IMR-90 (cell line): ENCODE data around the gene S100A6. TPM values are rescaled to one million over a fixed set of nuclear protein-coding genes. Genes with fewer than 3 reads are reported as not detected.

Source experiments
- ATAC-seq: fragments of 200-7000 bp; cut with Tn5 transposase; 2 replicates; pipeline ENCODE4 v1.9.1; 2020; ENCODE audit warnings: low read depth, mild to moderate bottlenecking, moderate library complexity
- BruUV-seq: library from RNA; stranded (reverse); fragments of 400-500 nt; replicated peaks from 2 replicates; lab custom pipeline; 2021; lab: Mats Ljungman, UMichigan
- CTCF ChIA-PET: fragments of 300-600 bp; formaldehyde crosslinking; extraction: SDS; loops from one replicate; lab custom pipeline; 2021; ENCODE audit warnings: antibody characterized with exemption; lab: Yijun Ruan, JAX
- POLR2A ChIA-PET: fragments of 300-600 bp; sonication (Branson Sonifier 250); formaldehyde crosslinking; loops from one replicate; lab custom pipeline; 2022; ENCODE audit warnings: antibody characterized with exemption; ENCODE audit not compliant: unreplicated experiment; lab: Charles Lee
- DNase-seq: peaks from one replicate; pipeline ENCODE4 v3.0.0; 2013
- H2AFZ ChIP-seq: replicated peaks from 2 replicates; pipeline ENCODE3; 2013; ENCODE audit warnings: low read length, mild to moderate bottlenecking; ENCODE audit not compliant: poor library complexity
- H2AK5ac ChIP-seq: 2 replicates; pipeline ENCODE4 v1.6.1; 2013; ENCODE audit warnings: low read depth, low read length, inconsistent platforms
- H2AK9ac ChIP-seq: replicated peaks from 2 replicates; pipeline ENCODE3; 2013; ENCODE audit warnings: mild to moderate bottlenecking, low read depth, low read length, moderate library complexity; ENCODE audit not compliant: poor library complexity
- H2BK120ac ChIP-seq: 2 replicates; pipeline ENCODE4 v1.6.1; 2013; ENCODE audit warnings: low read depth, low read length, inconsistent platforms
- H2BK15ac ChIP-seq: 3 replicates; pipeline ENCODE4 v1.6.1; 2013; ENCODE audit warnings: low read depth, low read length, inconsistent platforms
- H2BK20ac ChIP-seq: 2 replicates; pipeline ENCODE4 v1.6.1; 2013; ENCODE audit warnings: low read depth, mild to moderate bottlenecking, inconsistent platforms, low read length, moderate library complexity
- H2BK5ac ChIP-seq: 2 replicates; pipeline ENCODE4 v1.6.1; 2013; ENCODE audit warnings: mild to moderate bottlenecking, low read depth, low read length, inconsistent platforms; ENCODE audit not compliant: poor library complexity, severe bottlenecking
- H3K14ac ChIP-seq: replicated peaks from 2 replicates; pipeline ENCODE4 v1.6.1; 2013; ENCODE audit warnings: low read depth, low read length, inconsistent platforms
- H3K18ac ChIP-seq: 2 replicates; pipeline ENCODE4 v1.6.1; 2013; ENCODE audit warnings: low read depth, low read length, control low read depth
- H3K23ac ChIP-seq: 2 replicates; pipeline ENCODE4 v1.6.1; 2013; ENCODE audit warnings: low read depth, low read length, inconsistent platforms
- H3K27ac ChIP-seq: 2 replicates; pipeline ENCODE4 v1.5.1; 2013; ENCODE audit warnings: mild to moderate bottlenecking, control low read depth, low read length; ENCODE audit not compliant: insufficient read depth
- H3K27me3 ChIP-seq: 2 replicates; pipeline ENCODE4 v1.6.1; 2013; ENCODE audit warnings: low read length; ENCODE audit not compliant: control insufficient read depth, insufficient read depth
- H3K36me3 ChIP-seq: 2 replicates; pipeline ENCODE4 v1.6.1; 2013; ENCODE audit warnings: low read length, mixed read lengths; ENCODE audit not compliant: control insufficient read depth, insufficient read depth
- H3K4ac ChIP-seq: 2 replicates; pipeline ENCODE4 v1.6.1; 2013; ENCODE audit warnings: low read depth, low read length, inconsistent platforms
- H3K4me1 ChIP-seq: 2 replicates; pipeline ENCODE4 v1.6.1; 2013; ENCODE audit warnings: low read length, mixed read lengths; ENCODE audit not compliant: control insufficient read depth, insufficient read depth
- H3K4me2 ChIP-seq: 2 replicates; pipeline ENCODE4 v1.6.1; 2013; ENCODE audit warnings: low read depth, mild to moderate bottlenecking, control low read depth, low read length, moderate library complexity
- H3K4me3 ChIP-seq: 2 replicates; pipeline ENCODE4 v1.5.1; 2013; ENCODE audit warnings: low read depth, mild to moderate bottlenecking, control low read depth, low read length, moderate library complexity; ENCODE audit not compliant: insufficient read depth
- H3K56ac ChIP-seq: 2 replicates; pipeline ENCODE4 v1.6.1; 2013; ENCODE audit warnings: low read length, inconsistent platforms; ENCODE audit not compliant: insufficient read depth; ENCODE audit errors: extremely low read depth
- H3K79me1 ChIP-seq, 2 experiments: 2 replicates each; pipeline ENCODE4 v1.6.1; 2013; ENCODE audit warnings: low read length in 2 of 2, inconsistent platforms in 1 of 2, low read depth in 1 of 2
- H3K9ac ChIP-seq: 2 replicates; pipeline ENCODE4 v1.6.1; 2013; ENCODE audit warnings: low read depth, low read length, control low read depth
- H3K9me1 ChIP-seq: 2 replicates; pipeline ENCODE4 v1.6.1; 2013; ENCODE audit warnings: low read length, inconsistent platforms; ENCODE audit not compliant: insufficient read depth
- H3K9me3 ChIP-seq: 2 replicates; pipeline ENCODE4 v1.6.1; 2013; ENCODE audit warnings: low read length; ENCODE audit not compliant: control insufficient read depth, insufficient read depth
- H4K20me1 ChIP-seq: 2 replicates; pipeline ENCODE4 v1.6.1; 2013; ENCODE audit warnings: low read length, inconsistent platforms; ENCODE audit not compliant: insufficient read depth
- H4K5ac ChIP-seq: 2 replicates; pipeline ENCODE4 v1.6.1; 2013; ENCODE audit warnings: mild to moderate bottlenecking, low read depth, low read length, control low read depth
- H4K8ac ChIP-seq, 2 experiments: 2 replicates each; pipeline ENCODE4 v1.6.1; 2013; ENCODE audit warnings: low read depth in 2 of 2, low read length in 2 of 2, control low read depth in 1 of 2, inconsistent platforms in 1 of 2
- H4K91ac ChIP-seq: 2 replicates; pipeline ENCODE4 v1.6.1; 2013; ENCODE audit warnings: low read depth, low read length, inconsistent platforms; ENCODE audit not compliant: insufficient read depth
- BHLHE40 ChIP-seq: fragments of 150-350 bp; IDR thresholded peaks from 2 replicates; pipeline ENCODE4 v1.6.1; 2016; ENCODE audit warnings: mild to moderate bottlenecking, low read depth, low read length
- CEBPB ChIP-seq: IDR thresholded peaks from 2 replicates; pipeline ENCODE4 v1.6.1; 2012; ENCODE audit warnings: low read depth, low read length, improper control_type of control experiment
- CHD1 ChIP-seq: IDR thresholded peaks from 2 replicates; pipeline ENCODE4 v1.6.1; 2012; ENCODE audit warnings: low read depth, low read length, improper control_type of control experiment
- FOS ChIP-seq: fragments of 150-350 bp; IDR thresholded peaks from 2 replicates; pipeline ENCODE4 v1.6.1; 2016; ENCODE audit warnings: low read depth, low read length
- MAFK ChIP-seq: IDR thresholded peaks from 2 replicates; pipeline ENCODE4 v1.6.1; 2012; ENCODE audit warnings: low read depth, low read length, improper control_type of control experiment
- MAZ ChIP-seq: IDR thresholded peaks from 2 replicates; pipeline ENCODE4 v1.6.1; 2012; ENCODE audit warnings: low read depth, mild to moderate bottlenecking, low read length, improper control_type of control experiment, moderate library complexity, borderline replicate concordance
- MXI1 ChIP-seq: IDR thresholded peaks from 2 replicates; pipeline ENCODE4 v1.6.1; 2012; ENCODE audit warnings: low read depth, mild to moderate bottlenecking, low read length, moderate library complexity, borderline replicate concordance
- NFE2L2 ChIP-seq: fragments of 150-350 bp; IDR thresholded peaks from 2 replicates; pipeline ENCODE4 v1.6.1; 2016; ENCODE audit warnings: low read depth, mild to moderate bottlenecking, low read length
- POLR2A ChIP-seq: IDR thresholded peaks from 2 replicates; pipeline ENCODE4 v1.6.1; 2012; ENCODE audit warnings: mild to moderate bottlenecking, low read depth, low read length
- RAD21 ChIP-seq: IDR thresholded peaks from 2 replicates; pipeline ENCODE4 v1.6.1; 2012; ENCODE audit warnings: low read length, improper control_type of control experiment
- RCOR1 ChIP-seq: IDR thresholded peaks from 2 replicates; pipeline ENCODE4 v1.6.1; 2012; ENCODE audit warnings: mild to moderate bottlenecking, low read length, improper control_type of control experiment; ENCODE audit not compliant: insufficient replicate concordance
- RFX5 ChIP-seq: IDR thresholded peaks from 2 replicates; pipeline ENCODE4 v1.8.0; 2012; ENCODE audit warnings: low read depth, mild to moderate bottlenecking, low read length, moderate library complexity
- WGBS, 2 experiments: methylation state at CpG; one replicate each; pipeline versions ENCODE4 v1.1.5 to v1.1.7; 2013; ENCODE audit warnings: missing lambda C conversion rate in 2 of 2; ENCODE audit not compliant: insufficient read length in 1 of 2; ENCODE audit errors: extremely low coverage in 2 of 2; 5-methylcytosine and 5-hydroxymethylcytosine counted together
- dilution Hi-C: fragments of 300-500 bp; cut with HindIII; formaldehyde crosslinking; loops from one replicate; pipeline ENCODE4 v1.14.3; 2018; ENCODE audit warnings: low sequenced_read_pairs; ENCODE audit not compliant: unreplicated experiment
- in situ Hi-C: fragments of 300-500 bp; cut with MboI; formaldehyde crosslinking; loops from 3 replicates; pipeline ENCODE4 v1.14.3; 2019; ENCODE audit warnings: low sequenced_read_pairs, inconsistent platforms, mixed read lengths
- intact Hi-C: fragments of 100-400 bp; cut with micrococcal nuclease; formaldehyde crosslinking; loops from 2 replicates; pipeline ENCODE4 v1.10.0; 2022
- polyA plus RNA-seq, 3 experiments: library from polyadenylated mRNA; depleted of rRNA; stranded (reverse); fragments of >200 nt; gene quantifications; 2 replicates each; pipeline ENCODE4 v1.2.3, GENCODE V29; 2012; ENCODE audit warnings: low replicate concordance in 1 of 3
- total RNA-seq: library from RNA; depleted of rRNA; stranded (reverse); fragments of >200 nt; gene quantifications from 2 replicates; pipeline ENCODE4 v1.2.3, GENCODE V29; 2012
- TF ChIP-seq, protein P1 (sequence below): fragments of 150-350 bp; IDR thresholded peaks from 2 replicates; pipeline ENCODE4 v1.6.1; 2017; ENCODE audit warnings: mild to moderate bottlenecking, antibody characterized with exemption, low read length, low read depth
- TF ChIP-seq, protein P2 (sequence below): fragments of 150-350 bp; IDR thresholded peaks from 2 replicates; pipeline ENCODE4 v1.6.1; 2016; ENCODE audit warnings: low read depth, mild to moderate bottlenecking, low read length, moderate library complexity, borderline replicate concordance
- TF ChIP-seq, protein P3 (sequence below): conservative IDR thresholded peaks from 2 replicates; pipeline ENCODE4 v1.5.1; 2012; ENCODE audit warnings: mild to moderate bottlenecking, low read depth, low read length, improper control_type of control experiment

S100A6 gene
- total and polyA plus RNA-seq, 2 of the 4 experiments (the other 2 are of a cell fraction), result 373 to 1,755 TPM

DNA sequence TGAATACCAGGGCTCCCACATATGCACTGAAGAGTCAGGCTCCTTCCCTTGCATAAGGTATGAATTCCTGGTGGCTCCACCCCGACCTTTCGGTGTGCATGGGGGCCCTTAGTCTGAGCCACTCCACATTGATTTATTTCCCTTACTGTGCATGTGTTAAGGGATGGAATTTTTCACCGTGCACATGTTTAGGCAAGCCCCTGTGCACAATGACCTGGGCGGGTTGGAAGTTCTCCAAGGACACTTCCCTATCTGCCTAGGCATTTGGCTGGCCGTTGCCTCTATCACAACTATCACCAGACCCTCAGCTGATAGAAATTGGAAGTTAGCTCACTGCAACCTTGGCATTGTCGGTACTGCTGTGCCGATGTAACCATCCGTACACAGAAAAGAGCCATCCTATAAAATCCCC is 9.7 kb downstream of the S100A6 start:
- no peak overlapping the region for H2AK5ac ChIP-seq
- H3K23ac ChIP-seq, result no peak overlapping the region
- H2BK120ac ChIP-seq, result 0 out of 2 replicates have a peak overlapping the region, but pooled peaks have one; percentile 33
- no peak overlapping the region for H4K91ac ChIP-seq
- POLR2A ChIA-PET, result interaction anchor here (0.9 to 1.7 kb wide), 2 partner anchors 9 to 40 kb away, joined by 3 to 4 read pairs; no protein-coding TSS in a partner anchor
- no peaks in the 10 kb centered on the region for H4K20me1 ChIP-seq
- no peak overlapping the region for H4K5ac ChIP-seq
- H2AFZ ChIP-seq, result no peak overlapping the region
- H3K18ac ChIP-seq, result no peak overlapping the region
- peak overlapping the region; percentile 41; the same call in 1 of the 2 replicates for H2BK20ac ChIP-seq
- H3K9me3 ChIP-seq, result no peaks in the 10 kb centered on the region
- WGBS, 2 experiments, result 81% methylated on average over 4 of the region's 8 CpGs; no CpG with 5 or more reads in 1 of the 2 experiments
- H3K27ac ChIP-seq, result no peak overlapping the region
- H3K4me3 ChIP-seq, result no peak overlapping the region
- H3K56ac ChIP-seq, result no peak overlapping the region
- CTCF ChIA-PET, result interaction anchor here (0.6 to 1.6 kb wide), 4 partner anchors 15 to 184 kb away, joined by 3 to 6 read pairs (median 3); no protein-coding TSS in a partner anchor
- no peak for TF ChIP-seq MAZ
- TF ChIP-seq NFE2L2, result no peak
- TF ChIP-seq BHLHE40, result no peak
- TF ChIP-seq RFX5, result no peak
- TF ChIP-seq, protein P1, sequence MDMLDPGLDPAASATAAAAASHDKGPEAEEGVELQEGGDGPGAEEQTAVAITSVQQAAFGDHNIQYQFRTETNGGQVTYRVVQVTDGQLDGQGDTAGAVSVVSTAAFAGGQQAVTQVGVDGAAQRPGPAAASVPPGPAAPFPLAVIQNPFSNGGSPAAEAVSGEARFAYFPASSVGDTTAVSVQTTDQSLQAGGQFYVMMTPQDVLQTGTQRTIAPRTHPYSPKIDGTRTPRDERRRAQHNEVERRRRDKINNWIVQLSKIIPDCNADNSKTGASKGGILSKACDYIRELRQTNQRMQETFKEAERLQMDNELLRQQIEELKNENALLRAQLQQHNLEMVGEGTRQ, result no peak
- TF ChIP-seq, protein P2, sequence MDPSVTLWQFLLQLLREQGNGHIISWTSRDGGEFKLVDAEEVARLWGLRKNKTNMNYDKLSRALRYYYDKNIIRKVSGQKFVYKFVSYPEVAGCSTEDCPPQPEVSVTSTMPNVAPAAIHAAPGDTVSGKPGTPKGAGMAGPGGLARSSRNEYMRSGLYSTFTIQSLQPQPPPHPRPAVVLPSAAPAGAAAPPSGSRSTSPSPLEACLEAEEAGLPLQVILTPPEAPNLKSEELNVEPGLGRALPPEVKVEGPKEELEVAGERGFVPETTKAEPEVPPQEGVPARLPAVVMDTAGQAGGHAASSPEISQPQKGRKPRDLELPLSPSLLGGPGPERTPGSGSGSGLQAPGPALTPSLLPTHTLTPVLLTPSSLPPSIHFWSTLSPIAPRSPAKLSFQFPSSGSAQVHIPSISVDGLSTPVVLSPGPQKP, result no peak
- TF ChIP-seq, protein P3, sequence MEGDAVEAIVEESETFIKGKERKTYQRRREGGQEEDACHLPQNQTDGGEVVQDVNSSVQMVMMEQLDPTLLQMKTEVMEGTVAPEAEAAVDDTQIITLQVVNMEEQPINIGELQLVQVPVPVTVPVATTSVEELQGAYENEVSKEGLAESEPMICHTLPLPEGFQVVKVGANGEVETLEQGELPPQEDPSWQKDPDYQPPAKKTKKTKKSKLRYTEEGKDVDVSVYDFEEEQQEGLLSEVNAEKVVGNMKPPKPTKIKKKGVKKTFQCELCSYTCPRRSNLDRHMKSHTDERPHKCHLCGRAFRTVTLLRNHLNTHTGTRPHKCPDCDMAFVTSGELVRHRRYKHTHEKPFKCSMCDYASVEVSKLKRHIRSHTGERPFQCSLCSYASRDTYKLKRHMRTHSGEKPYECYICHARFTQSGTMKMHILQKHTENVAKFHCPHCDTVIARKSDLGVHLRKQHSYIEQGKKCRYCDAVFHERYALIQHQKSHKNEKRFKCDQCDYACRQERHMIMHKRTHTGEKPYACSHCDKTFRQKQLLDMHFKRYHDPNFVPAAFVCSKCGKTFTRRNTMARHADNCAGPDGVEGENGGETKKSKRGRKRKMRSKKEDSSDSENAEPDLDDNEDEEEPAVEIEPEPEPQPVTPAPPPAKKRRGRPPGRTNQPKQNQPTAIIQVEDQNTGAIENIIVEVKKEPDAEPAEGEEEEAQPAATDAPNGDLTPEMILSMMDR, result no peak
- no peak for TF ChIP-seq MAFK
- TF ChIP-seq POLR2A, result no peak
- TF ChIP-seq MXI1, result no peak
- no peak for TF ChIP-seq CHD1
- TF ChIP-seq CEBPB, result no peak
- no peak for TF ChIP-seq RCOR1
- no peak for TF ChIP-seq RAD21
- no peak for TF ChIP-seq FOS
- H2AK9ac ChIP-seq, result no peak overlapping the region
- peaks cover 14% of the 10 kb centered on the region for H3K4me1 ChIP-seq
- no peaks in the 10 kb centered on the region for H3K27me3 ChIP-seq
- H3K9ac ChIP-seq, result no peak overlapping the region
- intact Hi-C loops, result no loop called here
- 0 out of 2 replicates have a peak, but pooled peaks cover 5% of the 10 kb centered on the region for H3K9me1 ChIP-seq
- H2BK15ac ChIP-seq, result no peak overlapping the region; the same call in 2 of the 3 replicates
- no peak for ATAC-seq
- in situ Hi-C loops, result loop anchor here (25.0 kb wide), 1 partner anchor 436 kb away; the partner anchor contains the start of genes CREB3L4, CRTC2 and SLC39A1
- no peak overlapping the region for H3K4me2 ChIP-seq
- H3K79me1 ChIP-seq, result peaks cover 0 to 8% of the 10 kb centered on the region in 2 experiments; a peak in 2 of 4 replicates
- H3K36me3 ChIP-seq, result no peaks in the 10 kb centered on the region
- H3K14ac ChIP-seq, result no peak overlapping the region
- H3K4ac ChIP-seq, result peak overlapping the region; percentile 65; the same call in 1 of the 2 replicates
- no TSS peak for BruUV-seq
- dilution Hi-C loops, result no loop called here
- DNase-seq, result no peak
- no peak overlapping the region for H2BK5ac ChIP-seq
- no peak overlapping the region for H4K8ac ChIP-seq
